HepG2 (cell line): ENCODE results near the gene YIF1A. TPM values are rescaled to one million over a fixed set of nuclear protein-coding genes. Genes with fewer than 3 reads are reported as not detected.

ENCODE experiments used
- BCL3 ChIP-seq: sonication (generic); formaldehyde crosslinking; IDR thresholded peaks from 2 replicates; pipeline ENCODE4 v1.5.1; 2020; ENCODE audit warnings: mild to moderate bottlenecking, missing genetic modification reagents, moderate library complexity
- CBX1 ChIP-seq: IDR thresholded peaks from one replicate; pipeline ENCODE4 v1.6.1; 2016; ENCODE audit warnings: antibody characterized with exemption, low read depth
- CENPBD1 ChIP-seq: sonication (generic); formaldehyde crosslinking; IDR thresholded peaks from 2 replicates; pipeline ENCODE4 v1.8.0; 2022; ENCODE audit warnings: missing genetic modification reagents, low read depth, mild to moderate bottlenecking, borderline replicate concordance
- FUBP1 ChIP-seq: sonication (generic); formaldehyde crosslinking; IDR thresholded peaks from 2 replicates; pipeline ENCODE4 v1.5.1; 2020; ENCODE audit warnings: missing genetic modification reagents, mild to moderate bottlenecking, borderline replicate concordance
- HINFP ChIP-seq: sonication (generic); formaldehyde crosslinking; IDR thresholded peaks from 2 replicates; pipeline ENCODE4 v1.4.0; 2020; ENCODE audit warnings: low read depth, mild to moderate bottlenecking, missing genetic modification reagents
- MYPOP ChIP-seq: sonication (generic); formaldehyde crosslinking; IDR thresholded peaks from 2 replicates; pipeline ENCODE4 v1.8.1; 2023; ENCODE audit warnings: mild to moderate bottlenecking, moderate library complexity, missing genetic modification reagents
- NFYC ChIP-seq: IDR thresholded peaks from 2 replicates; pipeline ENCODE4 v1.6.1; 2016; ENCODE audit warnings: missing genetic modification reagents, missing compliant biosample characterization
- SP4 ChIP-seq: sonication (generic); formaldehyde crosslinking; IDR thresholded peaks from 2 replicates; pipeline ENCODE4 v1.8.1; 2023; ENCODE audit warnings: mild to moderate bottlenecking, missing genetic modification reagents
- SRSF4 ChIP-seq: fragments of 200-400 bp; formaldehyde crosslinking; IDR thresholded peaks from one replicate; pipeline ENCODE4 v1.6.1; 2018; ENCODE audit warnings: mild to moderate bottlenecking, low read depth, low read length, moderate library complexity; ENCODE audit not compliant: poor library complexity, severe bottlenecking
- ZNF124 ChIP-seq: sonication (generic); formaldehyde crosslinking; IDR thresholded peaks from 2 replicates; pipeline ENCODE4 v1.4.0; 2020; ENCODE audit warnings: missing genetic modification reagents
- ZNF337 ChIP-seq: sonication (generic); formaldehyde crosslinking; IDR thresholded peaks from 2 replicates; pipeline ENCODE4 v1.5.1; 2020; ENCODE audit warnings: missing genetic modification reagents, low read depth, mild to moderate bottlenecking, borderline replicate concordance
- ZNF567 ChIP-seq: sonication (generic); formaldehyde crosslinking; IDR thresholded peaks from 2 replicates; pipeline ENCODE4 v1.8.1; 2023; ENCODE audit warnings: mild to moderate bottlenecking, missing genetic modification reagents, borderline replicate concordance
- ZNF788 ChIP-seq: sonication (generic); formaldehyde crosslinking; IDR thresholded peaks from 2 replicates; pipeline ENCODE4 v1.5.0; 2020; ENCODE audit warnings: mild to moderate bottlenecking, missing genetic modification reagents, borderline replicate concordance
- polyA plus RNA-seq, 8 experiments: library from polyadenylated mRNA; depleted of rRNA in 3 of 8; stranded (reverse) in 7 of 8; unstranded in 1 of 8; fragments of >200 nt; fragmentation: Illumina TruSeq in 4 of 8; extraction: Trizol in 4 of 8; gene quantifications; 2 replicates each; pipeline versions ENCODE4 v1.2.1 to v1.2.3, GENCODE V29; 2011 to 2016; ENCODE audit warnings: low read depth in 4 of 8, missing spikeins in 1 of 8, mixed read lengths in 1 of 8; ENCODE audit not compliant: insufficient read depth in 1 of 8
- total RNA-seq, 5 experiments: library from RNA; depleted of rRNA; stranded (reverse); fragments of >200 nt; fragmentation: Illumina TruSeq; extraction: Trizol; gene quantifications; 2 replicates each; pipeline ENCODE4 v1.2.3, GENCODE V29; 2016; ENCODE audit warnings: low read depth in 1 of 5

YIF1A gene
- total and polyA plus RNA-seq, 2 of the 13 experiments (the other 11 are each of a cell fraction or from before 2014, with no cell fraction given): 133 to 145 TPM

- peak; percentile 97 for TF ChIP-seq MYPOP (CRISPR knock-in tag)
- no peak for TF ChIP-seq FUBP1 (CRISPR knock-in tag)
- TF ChIP-seq BCL3 (CRISPR knock-in tag): no peak; the same call in 1 of the 2 replicates
- no peak; the same call in 1 of the 2 replicates for TF ChIP-seq ZNF567
- no peak; the same call in 1 of the 2 replicates for TF ChIP-seq HINFP (CRISPR knock-in tag)
- no peak for TF ChIP-seq CBX1
- no peak for TF ChIP-seq SRSF4
- peak; percentile 62; the same call in 1 of the 2 replicates for TF ChIP-seq ZNF788
- TF ChIP-seq SP4 (CRISPR knock-in tag): no peak
- peak; percentile 15; the same call in 1 of the 2 replicates for TF ChIP-seq NFYC (CRISPR knock-in tag)
- no peak for TF ChIP-seq CENPBD1 (CRISPR knock-in tag)
- no peak for TF ChIP-seq ZNF337 (CRISPR knock-in tag)
- TF ChIP-seq ZNF124: peak; percentile 64; the same call in 1 of the 2 replicates
These were observed 39.6 kb upstream of the YIF1A start (continued) for GRCh38 chr11:66328302-66329144.
